HEK293 (cell line): ENCODE results near the gene CHRM2.

Experiments
- CTCF ChIA-PET: fragments of 350-600 bp; formaldehyde crosslinking; extraction: SDS; loops from one replicate; lab custom pipeline; 2021; ENCODE audit warnings: antibody characterized with exemption; lab: Yijun Ruan, JAX
- POLR2A ChIA-PET: fragments of 300-600 bp; formaldehyde crosslinking; extraction: SDS; loops from one replicate; lab custom pipeline; 2020; ENCODE audit warnings: antibody characterized with exemption, inconsistent platforms; lab: Yijun Ruan, JAX
- H3K27ac ChIP-seq: fragments of 200-500 bp; sonication (Bioruptor generic); 2 replicates; pipeline ENCODE4 v1.5.1; 2014; ENCODE audit warnings: low read depth, low read length, control low read depth, inconsistent platforms; ENCODE audit errors: extremely low read depth
- H3K36me3 ChIP-seq, 2 experiments: fragments of 200-500 bp in 1 of 2; sonication (Bioruptor generic) in 1 of 2; 1 replicate in 1 of 2; 2 replicates in 1 of 2; pipeline ENCODE4 v1.5.1; 2014 to 2017; ENCODE audit warnings: inconsistent platforms in 2 of 2, low read length in 2 of 2; ENCODE audit not compliant: control insufficient read depth in 2 of 2, insufficient read depth in 1 of 2
- H3K4me1 ChIP-seq: fragments of 200-500 bp; sonication (Bioruptor generic); 2 replicates; pipeline ENCODE4 v1.5.1; 2014; ENCODE audit warnings: mild to moderate bottlenecking, low read length, inconsistent platforms; ENCODE audit not compliant: control insufficient read depth, insufficient read depth
- H3K4me3 ChIP-seq: 2 replicates; pipeline ENCODE4 v1.5.1; 2011; ENCODE audit warnings: low read depth, mild to moderate bottlenecking, control low read depth, low read length, moderate library complexity
- H3K9me3 ChIP-seq: fragments of 200-500 bp; sonication (Bioruptor generic); 2 replicates; pipeline ENCODE4 v1.5.1; 2014; ENCODE audit warnings: low read depth, low read length, inconsistent platforms; ENCODE audit not compliant: control insufficient read depth, insufficient read depth
- BCL11A ChIP-seq: fragments of 450-650 bp; formaldehyde crosslinking; IDR thresholded peaks from 2 replicates; pipeline ENCODE4 v1.5.1; 2016; ENCODE audit warnings: low read depth, missing biosample characterization, missing genetic modification characterization
- GLI2 ChIP-seq: fragments of 450-650 bp; formaldehyde crosslinking; IDR thresholded peaks from 2 replicates; pipeline ENCODE4; 2017; ENCODE audit warnings: missing biosample characterization, missing genetic modification characterization, low read depth, borderline replicate concordance
- HIC1 ChIP-seq: fragments of 450-650 bp; formaldehyde crosslinking; IDR thresholded peaks from 2 replicates; pipeline ENCODE4 v1.5.1; 2016; ENCODE audit warnings: missing biosample characterization, missing genetic modification characterization
- MEIS1 ChIP-seq: sonication (generic); formaldehyde crosslinking; IDR thresholded peaks from 2 replicates; pipeline ENCODE4 v1.8.1; 2022; ENCODE audit warnings: missing genetic modification reagents, mild to moderate bottlenecking, borderline replicate concordance
- WT1 ChIP-seq: fragments of 450-650 bp; formaldehyde crosslinking; IDR thresholded peaks from 2 replicates; pipeline ENCODE4 v1.5.1; 2016; ENCODE audit warnings: missing biosample characterization, missing genetic modification characterization
- ZBTB7A ChIP-seq: fragments of 450-650 bp; formaldehyde crosslinking; IDR thresholded peaks from 2 replicates; pipeline ENCODE4 v1.5.1; 2016; ENCODE audit warnings: low read depth, missing biosample characterization, missing genetic modification characterization
- ZIC2 ChIP-seq: fragments of 450-650 bp; formaldehyde crosslinking; IDR thresholded peaks from 2 replicates; pipeline ENCODE4 v1.5.1; 2016; ENCODE audit warnings: missing biosample characterization, missing genetic modification characterization
- ZNF121 ChIP-seq: fragments of 450-650 bp; formaldehyde crosslinking; IDR thresholded peaks from 2 replicates; pipeline ENCODE4 v1.5.1; 2016; ENCODE audit warnings: missing biosample characterization, missing genetic modification characterization
- ZNF133 ChIP-seq: fragments of 450-650 bp; formaldehyde crosslinking; IDR thresholded peaks from 2 replicates; pipeline ENCODE4 v1.5.1; 2016; ENCODE audit warnings: missing biosample characterization, missing genetic modification characterization
- ZNF155 ChIP-seq: fragments of 450-650 bp; formaldehyde crosslinking; IDR thresholded peaks from 2 replicates; pipeline ENCODE4 v1.5.1; 2016; ENCODE audit warnings: missing biosample characterization, missing genetic modification characterization
- ZNF202 ChIP-seq: fragments of 450-650 bp; formaldehyde crosslinking; IDR thresholded peaks from 2 replicates; pipeline ENCODE4 v1.5.1; 2016; ENCODE audit warnings: missing biosample characterization, missing genetic modification characterization, borderline replicate concordance
- ZNF280D ChIP-seq: fragments of 450-650 bp; formaldehyde crosslinking; IDR thresholded peaks from 2 replicates; pipeline ENCODE4 v1.5.1; 2016; ENCODE audit warnings: missing biosample characterization, missing genetic modification characterization
- ZNF530 ChIP-seq: fragments of 450-650 bp; formaldehyde crosslinking; IDR thresholded peaks from 2 replicates; pipeline ENCODE4 v1.5.1; 2016; ENCODE audit warnings: low read depth, missing biosample characterization, missing genetic modification characterization
- ZNF626 ChIP-seq: fragments of 450-650 bp; sonication (Bioruptor Pico); formaldehyde crosslinking; IDR thresholded peaks from 2 replicates; pipeline ENCODE4 v1.5.1; 2018; ENCODE audit warnings: missing biosample characterization, missing genetic modification characterization, inconsistent platforms
- ZNF837 ChIP-seq: fragments of 450-650 bp; formaldehyde crosslinking; IDR thresholded peaks from 2 replicates; pipeline ENCODE4 v1.5.1; 2016; ENCODE audit warnings: missing biosample characterization, missing genetic modification characterization
- TF ChIP-seq, protein P1 (sequence below): fragments of 450-650 bp; formaldehyde crosslinking; IDR thresholded peaks from 2 replicates; pipeline ENCODE4 v1.5.1; 2016; ENCODE audit warnings: missing biosample characterization, missing genetic modification characterization, low read depth
- TF ChIP-seq, protein P2 (sequence below): fragments of 450-650 bp; formaldehyde crosslinking; IDR thresholded peaks from 2 replicates; pipeline ENCODE4 v1.5.1; 2016; ENCODE audit warnings: missing biosample characterization, missing genetic modification characterization, low read depth
- TF ChIP-seq, protein P3 (sequence below): fragments of 450-650 bp; formaldehyde crosslinking; IDR thresholded peaks from 2 replicates; pipeline ENCODE4 v1.5.1; 2016; ENCODE audit warnings: missing biosample characterization, missing genetic modification characterization

Gene CHRM2

GRCh38 chr7:136847858-136848257 lies 20.6 kb upstream of the CHRM2 start:
- H3K9me3 ChIP-seq: no peaks in the 10 kb centered on the region
- H3K36me3 ChIP-seq: no peaks in the 10 kb centered on the region
- CTCF ChIA-PET: interaction anchor here (0.6 kb wide), 1 partner anchor 1112 kb away, joined by 3 read pairs; no protein-coding TSS in a partner anchor
- H3K4me1 ChIP-seq: no peaks in the 10 kb centered on the region
- H3K27ac ChIP-seq: no peak overlapping the region
- TF ChIP-seq HIC1 (tag by site-specific recombination) (no peak), ZNF280D (tag by site-specific recombination) (no peak), ZBTB7A (tag by site-specific recombination) (no peak), ZNF837 (tag by site-specific recombination) (no peak), ZNF155 (tag by site-specific recombination) (no peak), MEIS1 (CRISPR knock-in tag) (no peak), WT1 (tag by site-specific recombination) (no peak)
- TF ChIP-seq, protein P1, sequence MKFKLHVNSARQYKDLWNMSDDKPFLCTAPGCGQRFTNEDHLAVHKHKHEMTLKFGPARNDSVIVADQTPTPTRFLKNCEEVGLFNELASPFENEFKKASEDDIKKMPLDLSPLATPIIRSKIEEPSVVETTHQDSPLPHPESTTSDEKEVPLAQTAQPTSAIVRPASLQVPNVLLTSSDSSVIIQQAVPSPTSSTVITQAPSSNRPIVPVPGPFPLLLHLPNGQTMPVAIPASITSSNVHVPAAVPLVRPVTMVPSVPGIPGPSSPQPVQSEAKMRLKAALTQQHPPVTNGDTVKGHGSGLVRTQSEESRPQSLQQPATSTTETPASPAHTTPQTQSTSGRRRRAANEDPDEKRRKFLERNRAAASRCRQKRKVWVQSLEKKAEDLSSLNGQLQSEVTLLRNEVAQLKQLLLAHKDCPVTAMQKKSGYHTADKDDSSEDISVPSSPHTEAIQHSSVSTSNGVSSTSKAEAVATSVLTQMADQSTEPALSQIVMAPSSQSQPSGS (tag by site-specific recombination): no peak
- no peak overlapping the region for H3K4me3 ChIP-seq
- POLR2A ChIA-PET: no interaction called here

DNA sequence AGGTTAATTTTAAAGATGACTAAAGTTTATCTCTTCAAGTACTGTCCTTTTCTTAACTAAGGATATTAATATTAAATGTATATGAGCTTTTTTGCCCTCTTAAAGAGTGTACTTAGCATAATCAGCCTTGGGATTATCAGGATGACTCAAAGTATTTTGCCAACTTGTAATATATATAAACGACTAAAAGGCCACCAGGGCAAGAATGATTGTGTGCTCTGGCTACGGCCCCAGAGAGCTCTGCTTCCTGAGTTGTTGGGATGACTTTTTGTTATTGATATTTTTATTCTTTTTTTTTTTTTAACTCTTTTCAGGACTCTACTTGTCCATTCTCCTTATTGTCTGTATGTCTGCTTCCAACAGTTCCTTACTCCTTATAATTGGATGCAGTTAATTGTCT lies 14.8 kb upstream of the CHRM2 start:
- Histone ChIP-seq H3K27ac (no peak overlapping the region), H3K4me1 (no peaks in the 10 kb centered on the region), H3K36me3 (no peaks in the 10 kb centered on the region), H3K9me3 (no peaks in the 10 kb centered on the region), H3K4me3 (no peak overlapping the region)
- TF ChIP-seq ZNF530 (tag by site-specific recombination) (no peak), ZNF202 (tag by site-specific recombination) (no peak), ZNF133 (tag by site-specific recombination) (no peak), ZNF626 (no peak), ZIC2 (tag by site-specific recombination) (no peak), ZNF121 (tag by site-specific recombination) (no peak), BCL11A (no peak), GLI2 (tag by site-specific recombination) (no peak)
- TF ChIP-seq, protein P2, sequence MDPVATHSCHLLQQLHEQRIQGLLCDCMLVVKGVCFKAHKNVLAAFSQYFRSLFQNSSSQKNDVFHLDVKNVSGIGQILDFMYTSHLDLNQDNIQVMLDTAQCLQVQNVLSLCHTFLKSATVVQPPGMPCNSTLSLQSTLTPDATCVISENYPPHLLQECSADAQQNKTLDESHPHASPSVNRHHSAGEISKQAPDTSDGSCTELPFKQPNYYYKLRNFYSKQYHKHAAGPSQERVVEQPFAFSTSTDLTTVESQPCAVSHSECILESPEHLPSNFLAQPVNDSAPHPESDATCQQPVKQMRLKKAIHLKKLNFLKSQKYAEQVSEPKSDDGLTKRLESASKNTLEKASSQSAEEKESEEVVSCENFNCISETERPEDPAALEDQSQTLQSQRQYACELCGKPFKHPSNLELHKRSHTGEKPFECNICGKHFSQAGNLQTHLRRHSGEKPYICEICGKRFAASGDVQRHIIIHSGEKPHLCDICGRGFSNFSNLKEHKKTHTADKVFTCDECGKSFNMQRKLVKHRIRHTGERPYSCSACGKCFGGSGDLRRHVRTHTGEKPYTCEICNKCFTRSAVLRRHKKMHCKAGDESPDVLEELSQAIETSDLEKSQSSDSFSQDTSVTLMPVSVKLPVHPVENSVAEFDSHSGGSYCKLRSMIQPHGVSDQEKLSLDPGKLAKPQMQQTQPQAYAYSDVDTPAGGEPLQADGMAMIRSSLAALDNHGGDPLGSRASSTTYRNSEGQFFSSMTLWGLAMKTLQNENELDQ (tag by site-specific recombination): no peak
- TF ChIP-seq, protein P3, sequence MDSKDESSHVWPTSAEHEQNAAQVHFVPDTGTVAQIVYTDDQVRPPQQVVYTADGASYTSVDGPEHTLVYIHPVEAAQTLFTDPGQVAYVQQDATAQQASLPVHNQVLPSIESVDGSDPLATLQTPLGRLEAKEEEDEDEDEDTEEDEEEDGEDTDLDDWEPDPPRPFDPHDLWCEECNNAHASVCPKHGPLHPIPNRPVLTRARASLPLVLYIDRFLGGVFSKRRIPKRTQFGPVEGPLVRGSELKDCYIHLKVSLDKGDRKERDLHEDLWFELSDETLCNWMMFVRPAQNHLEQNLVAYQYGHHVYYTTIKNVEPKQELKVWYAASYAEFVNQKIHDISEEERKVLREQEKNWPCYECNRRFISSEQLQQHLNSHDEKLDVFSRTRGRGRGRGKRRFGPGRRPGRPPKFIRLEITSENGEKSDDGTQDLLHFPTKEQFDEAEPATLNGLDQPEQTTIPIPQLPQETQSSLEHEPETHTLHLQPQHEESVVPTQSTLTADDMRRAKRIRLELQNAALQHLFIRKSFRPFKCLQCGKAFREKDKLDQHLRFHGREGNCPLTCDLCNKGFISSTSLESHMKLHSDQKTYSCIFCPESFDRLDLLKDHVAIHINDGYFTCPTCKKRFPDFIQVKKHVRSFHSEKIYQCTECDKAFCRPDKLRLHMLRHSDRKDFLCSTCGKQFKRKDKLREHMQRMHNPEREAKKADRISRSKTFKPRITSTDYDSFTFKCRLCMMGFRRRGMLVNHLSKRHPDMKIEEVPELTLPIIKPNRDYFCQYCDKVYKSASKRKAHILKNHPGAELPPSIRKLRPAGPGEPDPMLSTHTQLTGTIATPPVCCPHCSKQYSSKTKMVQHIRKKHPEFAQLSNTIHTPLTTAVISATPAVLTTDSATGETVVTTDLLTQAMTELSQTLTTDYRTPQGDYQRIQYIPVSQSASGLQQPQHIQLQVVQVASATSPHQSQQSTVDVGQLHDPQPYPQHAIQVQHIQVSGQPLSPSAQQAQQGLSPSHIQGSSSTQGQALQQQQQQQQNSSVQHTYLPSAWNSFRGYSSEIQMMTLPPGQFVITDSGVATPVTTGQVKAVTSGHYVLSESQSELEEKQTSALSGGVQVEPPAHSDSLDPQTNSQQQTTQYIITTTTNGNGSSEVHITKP (tag by site-specific recombination): no peak
- CTCF ChIA-PET: interaction anchor here (1.3 kb wide), 1 partner anchor 20 kb away, joined by 4 read pairs; no protein-coding TSS in a partner anchor
- POLR2A ChIA-PET: no interaction called here
